ENCODE measurements around the gene RAB31.

- TF ChIP-seq EZH2 (IDR thresholded peaks at IDR 0.05) (no peak), POLR2AphosphoS5 (IDR thresholded peaks at IDR 0.05; ENCODE audit: borderline replicate concordance, low read depth, low read length) (no peak), FOXP2 (optimal IDR thresholded peaks at IDR 0.05; ENCODE audit: control extremely low read depth, extremely low read length, insufficient read depth) (no peak)
Observed at GRCh38 chr18:9775178-9775577, 67.1 kb downstream of the RAB31 start.
